Activated CD8-positive, alpha-beta memory T cell treated with anti-CD3 and anti-CD28 coated beads, Interleukin-2, amount 50 U/mL, for 4 hours (primary cell): Measurements from ENCODE around the gene NFS1.
"Not testable (repeated sequence)": the region's sequence is repeated elsewhere in the genome, so short reads cannot be mapped to it uniquely, and the experiment has no call there.

Experiments used
- DNase-seq: peaks from one replicate; pipeline ENCODE4 v3.0.0-alpha.2; 2020

The NFS1 gene

DNA sequence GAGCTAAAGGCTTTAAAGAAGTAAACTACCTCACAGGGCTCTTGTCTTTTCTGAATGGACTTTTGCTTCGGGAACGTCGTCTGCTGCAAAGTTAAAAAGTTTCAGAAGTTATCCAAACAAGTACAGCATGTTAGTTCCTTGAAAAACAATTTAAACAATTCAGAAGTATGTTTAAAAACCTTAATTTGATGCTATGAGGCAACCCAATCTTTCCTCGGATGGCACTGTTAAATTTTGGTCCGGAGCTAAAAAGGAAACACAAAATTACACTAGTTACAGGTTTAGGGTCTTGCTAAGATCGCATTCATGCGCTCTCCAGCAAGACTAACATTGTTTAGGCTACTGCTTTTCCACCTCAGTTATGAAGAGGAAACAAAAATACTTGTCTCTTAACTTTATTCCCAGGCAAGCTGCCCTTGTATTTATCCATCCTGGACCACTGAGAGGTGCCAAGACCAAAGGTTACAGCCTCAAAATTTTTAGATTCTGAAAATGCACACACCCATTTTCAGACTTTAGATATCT, 30.2 kb upstream of the NFS1 start:
- DNase-seq: no peak

GRCh38 chr20:35726842-35727711, 27.9 kb upstream of the NFS1 start:
- DNase-seq: no peak

DNA sequence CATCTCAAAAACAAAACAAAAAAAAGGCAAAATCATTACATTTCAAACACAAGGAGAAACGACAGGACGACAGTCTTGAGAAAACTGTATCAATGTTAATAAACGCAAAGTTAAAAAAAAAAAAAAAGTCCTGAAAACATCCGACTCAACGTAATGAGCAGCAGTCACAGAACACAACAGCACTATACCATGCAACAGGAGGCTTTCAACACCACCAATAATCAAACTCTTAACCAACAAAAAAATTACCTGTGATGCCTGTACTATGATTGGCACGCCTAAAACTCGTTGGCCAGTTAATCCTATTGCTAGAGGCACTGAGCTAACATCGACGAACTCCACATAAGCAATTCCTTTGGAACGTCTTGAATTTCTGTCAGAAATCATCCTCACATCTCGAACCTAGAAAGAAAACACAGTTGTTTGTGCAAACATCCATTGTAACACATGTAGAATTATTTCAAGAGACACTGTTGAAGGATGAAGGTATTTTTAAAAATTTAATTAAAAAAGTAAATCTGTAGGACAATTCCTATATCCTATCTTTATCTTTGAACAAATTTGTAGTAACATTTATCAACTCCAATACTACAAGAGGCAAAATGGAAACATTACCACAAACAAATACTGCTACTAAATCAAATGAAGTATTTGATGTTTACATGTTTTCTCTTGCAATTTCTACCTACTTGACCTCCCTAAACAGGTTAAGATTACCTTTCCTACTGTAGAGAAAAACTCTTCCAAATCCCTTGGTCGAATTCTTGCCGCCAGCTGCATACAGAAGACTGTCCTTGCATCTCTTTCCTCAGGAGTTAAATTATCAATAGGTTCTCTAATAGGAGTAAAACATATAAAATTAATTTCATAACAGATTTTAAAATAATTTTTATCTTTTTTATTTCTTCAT, 25.4 kb upstream of the NFS1 start:
- no peak for DNase-seq

DNA sequence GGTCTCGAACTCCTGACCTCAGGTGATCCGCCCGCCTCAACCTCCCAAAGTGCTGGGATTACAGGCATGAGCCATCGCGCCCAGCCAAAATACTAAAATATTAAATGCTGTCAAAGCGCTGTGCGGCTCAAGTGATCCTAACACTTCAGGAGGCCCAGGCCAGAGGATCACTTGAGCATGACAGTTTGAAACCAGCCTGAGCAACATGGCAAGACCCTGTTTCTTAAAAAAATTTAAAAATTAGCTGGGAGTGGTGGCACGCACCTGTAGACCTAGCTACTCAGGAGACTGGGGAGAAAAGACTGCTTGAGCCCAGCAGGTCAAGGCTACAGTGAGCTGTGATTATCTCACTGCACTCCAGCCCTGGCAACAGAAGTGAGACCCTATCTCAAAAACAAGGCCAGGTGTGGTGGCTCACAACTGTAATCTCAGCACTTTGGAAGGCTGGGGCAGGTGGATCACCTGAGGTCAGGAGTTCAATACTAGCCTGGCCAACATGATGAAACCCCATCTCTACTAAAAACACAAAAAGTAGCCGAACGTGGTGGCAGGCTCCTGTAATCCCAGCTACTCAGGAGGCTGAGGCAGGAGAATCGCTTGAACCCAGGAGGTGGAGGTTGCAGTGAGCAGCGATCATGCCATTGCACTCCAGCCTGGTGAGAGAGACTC, 24.6 kb upstream of the NFS1 start:
- not testable (repeated sequence) for DNase-seq

- not testable (repeated sequence) for DNase-seq
Measured at GRCh38 chr20:35723275-35723639, 24.1 kb upstream of the NFS1 start.

- no peak for DNase-seq
Measured at GRCh38 chr20:35721621-35722020, 22.5 kb upstream of the NFS1 start.

DNA sequence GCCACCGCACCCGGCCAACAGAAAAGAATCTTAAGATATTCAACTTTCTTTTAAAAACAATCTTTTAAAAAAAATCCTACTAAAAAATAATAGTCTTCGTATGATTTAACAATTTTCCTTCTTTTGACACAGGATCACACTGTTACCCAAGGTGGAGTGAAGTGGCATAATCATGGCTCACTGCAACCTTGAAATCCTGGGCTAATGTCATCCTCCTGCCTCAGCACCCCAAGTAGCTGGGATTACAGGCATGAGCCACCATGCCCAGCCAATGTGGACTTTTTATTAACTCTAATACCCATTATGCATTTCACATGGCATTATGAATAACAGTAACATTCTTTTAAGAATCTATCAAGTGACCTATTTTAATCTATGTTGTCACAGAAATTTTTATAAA, 22.1 kb upstream of the NFS1 start:
- DNase-seq: no peak

- no peak for DNase-seq
Measured at GRCh38 chr20:35720165-35721123, 21.3 kb upstream of the NFS1 start.

- DNase-seq: no peak
Measured at GRCh38 chr20:35719717-35720116, 20.6 kb upstream of the NFS1 start.

DNA sequence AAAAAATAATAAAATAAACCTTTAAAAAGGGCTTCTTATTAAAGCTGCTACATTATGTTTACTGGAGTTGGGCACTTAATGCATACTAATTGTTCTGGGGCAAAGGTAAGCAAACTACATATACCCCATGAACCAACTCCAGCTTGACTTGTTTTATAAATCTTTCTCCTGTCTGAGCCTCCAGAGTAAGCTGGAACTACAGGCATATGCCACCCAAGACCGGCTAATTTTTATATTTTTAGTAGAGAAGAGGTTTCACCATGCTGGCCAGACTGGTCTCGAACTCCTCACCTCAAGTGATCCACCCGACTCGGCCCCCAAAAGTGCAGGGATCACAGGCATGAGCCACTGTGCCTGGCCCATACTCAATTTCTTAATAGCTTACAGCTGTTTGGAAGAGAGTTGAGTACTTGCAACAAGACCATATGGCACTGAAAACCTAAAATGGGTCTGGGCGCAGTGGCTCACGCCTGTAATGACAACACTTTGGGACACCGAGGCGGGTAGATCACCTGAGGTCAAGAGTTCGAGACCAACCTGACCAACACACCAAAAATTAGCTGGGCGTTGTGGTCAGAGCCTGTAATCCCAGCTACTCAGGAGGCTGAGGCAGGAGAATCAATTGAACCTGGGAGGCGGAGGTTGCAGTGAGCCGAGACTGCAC, 20.0 kb upstream of the NFS1 start:
- no peak for DNase-seq

DNA sequence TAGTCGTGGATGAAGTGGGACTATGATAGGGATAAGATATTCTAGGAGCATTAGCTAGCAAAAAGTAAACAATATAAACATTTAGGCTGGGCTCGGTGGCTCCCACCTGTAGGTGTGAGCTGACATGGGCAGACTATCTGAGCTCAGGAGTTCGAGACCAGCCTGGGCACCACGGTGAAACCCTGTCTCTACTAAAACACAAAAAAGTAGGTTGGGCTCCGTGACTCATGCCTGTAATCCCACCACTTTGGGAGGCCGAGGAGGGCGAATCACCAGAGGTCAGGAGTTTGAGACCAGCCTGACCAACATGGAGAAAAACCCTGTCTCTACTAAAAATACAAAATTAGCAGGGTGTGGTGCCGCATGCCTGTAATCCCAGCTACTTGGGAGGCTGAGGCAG, 19.2 kb upstream of the NFS1 start:
- not testable (repeated sequence) for DNase-seq

DNA sequence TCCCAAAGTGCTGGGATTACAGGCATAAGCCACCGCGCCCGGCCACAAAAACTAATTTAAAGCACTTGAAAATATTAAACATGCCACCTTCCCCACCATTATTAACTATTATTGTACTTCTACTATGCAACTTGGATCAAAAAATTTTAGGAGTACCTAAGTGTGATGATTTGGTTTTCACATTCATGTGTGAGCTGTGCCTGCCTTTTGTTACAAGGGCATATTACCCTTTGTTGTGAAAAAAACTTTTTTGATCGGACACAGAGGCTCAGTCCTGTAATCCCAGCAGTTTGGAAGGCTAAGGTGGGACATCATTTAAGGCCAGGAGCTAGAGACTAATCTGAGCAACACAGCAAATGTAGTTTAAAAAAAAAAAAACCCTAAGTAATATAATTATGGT, 17.2 kb upstream of the NFS1 start:
- no peak for DNase-seq

DNA sequence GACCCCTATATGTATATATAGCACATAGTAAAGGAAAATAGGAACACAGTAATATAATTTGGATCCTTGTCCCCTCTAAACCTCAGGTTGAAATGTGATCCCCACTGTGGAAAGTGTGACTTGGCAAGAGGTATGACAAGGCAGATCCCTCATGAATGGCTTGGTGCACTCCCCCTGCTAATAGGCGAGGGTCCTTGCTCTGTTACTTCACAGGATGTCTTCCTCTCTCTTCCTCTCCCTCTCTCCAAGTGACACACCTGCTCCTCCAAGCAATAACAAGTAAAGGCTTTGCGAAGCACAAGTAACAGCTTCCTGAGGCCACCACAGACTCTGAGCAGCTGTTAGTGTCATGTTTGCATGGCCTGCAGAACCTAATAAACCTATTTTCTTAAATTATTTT, 16.5 kb upstream of the NFS1 start:
- DNase-seq: no peak

DNA sequence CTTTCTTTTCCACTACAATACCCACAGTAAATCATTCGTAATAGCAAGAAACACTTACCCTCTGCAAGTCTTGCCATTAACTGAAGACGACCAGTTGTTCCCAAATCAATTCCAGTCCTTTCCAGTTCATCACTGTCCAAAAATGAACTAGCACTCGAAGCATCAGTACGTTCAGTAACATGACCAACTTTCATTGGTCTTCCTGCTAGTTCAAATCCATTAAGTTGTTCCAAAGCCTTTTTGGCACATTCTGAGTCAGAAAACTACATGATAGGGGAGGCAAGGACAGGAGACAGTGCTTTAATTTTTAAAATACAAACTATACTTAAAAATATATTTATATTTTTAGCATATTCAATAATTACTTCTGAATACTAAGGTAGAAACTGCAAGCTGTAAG, 15.0 kb upstream of the NFS1 start:
- DNase-seq: no peak

DNA sequence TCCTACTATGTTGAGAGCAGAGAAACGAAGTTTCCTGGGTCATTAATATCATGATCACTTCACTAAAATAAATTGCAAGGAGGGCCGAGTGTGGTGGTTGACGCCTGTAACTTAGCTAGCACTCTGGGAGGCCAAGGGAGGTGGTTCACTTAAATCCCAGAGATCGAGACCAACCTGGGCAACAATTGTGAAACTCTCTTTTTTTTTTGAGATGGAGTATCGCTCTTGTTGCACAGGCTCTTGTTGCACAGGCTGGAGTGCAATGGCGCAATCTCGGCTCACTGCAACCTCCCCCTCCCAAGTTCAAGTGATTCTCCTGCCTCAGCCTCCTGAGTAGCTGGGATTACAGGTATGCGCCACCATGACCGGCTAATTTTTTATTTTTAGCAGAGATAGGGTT, 14.0 kb upstream of the NFS1 start:
- DNase-seq: not testable (repeated sequence)

DNA sequence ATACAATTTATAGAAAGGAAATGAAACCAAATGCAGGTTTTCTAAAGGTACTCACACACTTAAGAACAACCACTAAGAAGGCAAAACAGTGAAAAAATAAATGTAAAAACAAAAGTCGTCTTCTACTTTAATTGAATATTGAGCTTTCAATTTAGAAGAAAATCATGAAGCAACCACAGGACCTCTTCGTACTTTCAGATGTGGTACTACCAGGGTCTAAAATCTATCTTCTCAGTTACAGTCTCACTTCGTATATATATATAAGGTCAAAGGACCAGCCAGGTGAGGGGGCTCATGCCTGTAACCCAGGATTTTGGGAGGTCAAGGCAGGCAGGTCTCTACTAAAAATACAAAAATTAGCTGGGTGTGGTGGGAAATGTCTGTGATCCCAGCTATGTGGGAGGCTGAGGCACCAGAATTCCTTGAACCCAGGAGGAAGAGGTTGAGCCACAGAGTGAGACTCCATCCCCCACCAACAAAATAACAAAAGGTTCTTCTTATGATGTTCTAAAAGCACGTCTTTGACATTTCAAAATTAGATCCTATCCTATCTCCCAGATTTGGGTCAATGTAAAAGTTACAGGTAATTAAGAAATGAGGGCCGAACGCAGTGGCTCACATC, 12.5 kb upstream of the NFS1 start:
- no peak for DNase-seq

DNA sequence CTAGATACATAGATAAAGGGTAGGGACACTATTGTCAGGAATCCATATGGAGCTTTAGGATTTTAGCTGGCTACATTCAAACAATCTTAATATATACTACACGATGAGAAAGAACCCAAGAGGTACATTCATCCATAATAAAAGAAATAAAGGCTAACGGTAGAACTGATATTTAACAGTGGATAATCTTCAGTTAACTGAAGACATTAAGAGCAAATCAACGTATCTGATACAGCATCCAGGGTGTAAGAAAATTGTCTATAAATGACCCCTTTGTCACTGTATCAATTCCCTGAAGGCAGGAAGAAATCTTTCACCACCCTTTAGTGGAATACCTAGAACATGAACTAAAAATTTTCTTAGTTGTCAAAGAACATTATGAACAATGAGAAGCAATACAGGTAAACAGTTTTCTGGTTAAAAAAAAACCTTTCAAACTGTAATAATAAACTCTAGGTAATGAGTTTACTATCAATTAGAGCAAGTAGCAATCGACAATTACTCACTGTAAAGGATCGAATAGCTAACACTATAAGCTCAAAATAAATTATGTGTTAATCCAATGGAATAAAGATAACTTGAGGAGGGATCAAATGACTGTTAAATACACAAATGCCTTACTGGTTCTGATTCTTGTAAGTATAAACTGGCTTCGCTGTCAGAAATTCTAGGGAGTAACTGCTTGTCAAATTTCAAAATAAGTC, 11.9 kb upstream of the NFS1 start:
- DNase-seq: no peak

DNA sequence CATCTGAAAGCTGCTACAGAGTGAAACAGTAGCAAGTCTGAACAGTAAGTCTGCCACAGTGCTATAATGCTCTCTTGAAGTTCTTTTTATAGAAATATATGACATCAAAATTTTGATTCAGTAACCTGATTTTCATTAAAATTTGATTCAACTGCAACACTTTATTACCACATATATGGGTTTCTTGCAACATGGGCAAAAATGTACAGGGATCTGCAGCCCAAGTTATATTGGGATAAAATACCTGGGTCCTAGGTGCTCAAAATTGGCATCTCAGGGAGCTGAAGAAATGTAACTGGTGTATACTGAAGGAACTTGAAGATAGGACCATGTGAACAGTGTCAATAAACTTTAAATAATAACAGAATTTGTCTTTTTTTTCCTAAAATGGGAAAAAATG, 10.9 kb upstream of the NFS1 start:
- DNase-seq: no peak

- no peak for DNase-seq
Measured at GRCh38 chr20:35709259-35709658, 10.1 kb upstream of the NFS1 start.

DNA sequence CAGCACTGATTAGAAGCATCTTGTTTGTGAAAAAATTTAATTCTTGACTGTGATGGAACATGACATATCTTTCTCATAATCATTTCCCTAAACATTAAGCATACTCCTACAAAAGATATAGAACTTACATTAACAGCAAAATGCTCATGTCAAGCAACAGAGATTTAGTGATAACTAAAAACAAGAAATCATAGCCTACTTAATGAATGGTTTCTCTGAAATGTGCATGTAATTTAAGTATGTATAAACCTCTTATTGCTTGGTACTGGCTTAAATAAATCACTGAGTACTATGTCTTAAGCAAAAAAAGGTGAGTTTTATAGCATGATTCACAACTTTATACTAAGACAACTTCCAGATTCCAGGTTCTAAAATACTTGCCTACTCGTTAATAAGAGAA, 9.3 kb upstream of the NFS1 start:
- no peak for DNase-seq
